ENCODE data around the gene GLI1.
"Not testable (repeated sequence)": the region's sequence is repeated elsewhere in the genome, so short reads cannot be mapped to it uniquely, and the experiment has no call there.

Gene GLI1

GRCh38 chr12:57459750-57460467 lies at the start of gene GLI1:
GLI1 (plus strand) TSS chr12:57459785; CDS start chr12:57463692, 3,907 bp downstream.
- no peak for DNase-seq

DNA sequence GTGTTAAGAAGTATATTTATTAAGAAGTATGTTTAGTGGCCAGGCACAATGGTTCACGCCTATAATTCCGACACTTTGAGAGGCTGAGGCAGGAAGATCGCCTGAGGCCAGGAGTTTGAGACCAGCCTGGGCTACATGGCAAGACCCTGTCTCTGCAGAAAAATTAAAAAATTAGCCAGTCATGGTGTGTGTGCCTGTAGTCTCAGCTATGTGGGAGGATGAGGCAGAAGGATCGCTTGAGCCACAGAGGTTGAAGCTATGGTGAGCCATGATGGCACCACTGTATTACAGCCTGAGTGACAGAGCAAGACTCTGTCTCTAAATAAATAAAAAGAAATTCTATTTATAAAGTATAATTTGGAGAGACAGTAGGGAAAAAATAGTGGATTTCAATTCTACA lies 49.1 kb upstream of the GLI1 start:
- no peak for DNase-seq

DNA sequence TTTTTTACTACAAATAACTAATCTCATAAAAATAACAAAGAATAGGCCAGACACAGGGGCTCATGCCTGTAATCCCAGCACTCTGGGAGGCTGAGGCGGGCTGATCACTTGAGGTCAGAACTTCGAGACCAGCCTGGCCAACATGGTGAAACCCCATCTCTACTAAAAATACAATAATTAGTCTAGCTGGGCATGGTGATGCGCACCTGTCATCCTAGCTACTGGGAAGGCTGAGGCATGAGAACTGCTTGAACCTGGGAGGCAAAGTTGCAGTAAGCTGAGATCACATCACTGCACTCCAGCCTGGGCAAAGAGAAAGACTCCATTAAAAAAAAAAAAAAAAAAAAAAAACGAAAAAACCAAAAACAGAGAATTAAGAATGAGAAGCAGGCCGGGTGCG lies 45.4 kb upstream of the GLI1 start:
- DNase-seq, result not testable (repeated sequence)

DNA sequence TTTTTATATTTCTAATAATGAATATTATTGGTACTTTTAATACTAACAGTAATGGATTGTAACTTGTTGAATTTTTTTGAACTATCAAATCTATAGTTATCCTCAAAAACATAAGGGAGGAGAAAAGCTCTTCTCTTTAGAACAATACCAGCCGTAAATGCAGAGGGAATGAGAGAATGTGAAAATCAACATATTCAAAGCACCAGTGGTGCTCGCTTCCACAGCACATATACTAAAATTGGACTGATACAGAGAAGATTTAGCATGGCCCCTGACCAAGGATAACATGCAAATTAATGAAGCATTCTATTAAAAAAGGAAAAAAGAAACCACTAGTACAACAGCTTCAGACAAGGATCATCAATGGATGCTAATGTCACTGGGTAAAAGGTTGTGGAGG lies 44.5 kb upstream of the GLI1 start:
- no peak for DNase-seq

- peak; percentile 32 for DNase-seq
Observed at GRCh38 chr12:57416039-57416996, 43.3 kb upstream of the GLI1 start.

- DNase-seq, result peak; percentile 13
Observed at GRCh38 chr12:57418255-57418654, 41.3 kb upstream of the GLI1 start.

DNA sequence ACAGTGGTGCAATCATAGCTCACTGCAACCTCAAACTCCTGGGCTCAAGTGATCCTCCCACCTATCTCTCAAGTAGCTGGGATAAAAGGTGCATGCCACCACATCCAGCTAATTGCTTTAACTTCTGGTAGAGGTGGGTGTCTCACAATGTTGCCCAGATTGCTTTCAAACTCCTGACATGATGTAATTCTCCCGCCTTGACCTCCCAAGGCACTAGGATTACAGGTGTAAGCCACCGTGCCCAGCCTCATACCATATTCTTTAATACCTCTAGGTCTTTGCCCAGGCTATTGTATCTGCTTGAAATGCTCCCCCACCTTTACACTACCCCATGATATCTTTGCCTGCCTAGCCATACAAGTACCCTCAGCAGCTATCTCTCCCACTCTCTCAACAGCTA lies 40.1 kb upstream of the GLI1 start:
- peak; percentile 8 for DNase-seq

DNA sequence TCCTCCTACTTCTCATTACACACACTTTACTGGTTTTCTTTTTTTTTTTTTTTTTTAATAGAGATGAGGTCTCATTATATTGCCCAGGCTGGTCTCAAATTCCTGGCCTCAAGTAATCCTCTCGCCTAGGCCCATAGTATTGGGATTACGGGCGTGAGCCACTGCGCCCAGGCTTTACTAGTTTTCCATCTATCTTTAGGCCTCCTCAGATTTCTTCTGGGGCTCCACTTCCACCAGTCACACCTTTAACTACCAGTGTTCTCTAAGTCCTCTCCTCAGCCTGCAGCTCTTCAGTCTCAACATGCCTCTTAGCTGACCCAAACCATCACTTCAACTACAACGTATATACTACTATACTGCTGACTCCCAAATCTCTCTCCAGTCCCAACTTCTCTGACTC lies 39.1 kb upstream of the GLI1 start:
- no peak for DNase-seq

- DNase-seq, result peak; percentile 30
Observed at GRCh38 chr12:57426948-57427347, 32.6 kb upstream of the GLI1 start.

DNA sequence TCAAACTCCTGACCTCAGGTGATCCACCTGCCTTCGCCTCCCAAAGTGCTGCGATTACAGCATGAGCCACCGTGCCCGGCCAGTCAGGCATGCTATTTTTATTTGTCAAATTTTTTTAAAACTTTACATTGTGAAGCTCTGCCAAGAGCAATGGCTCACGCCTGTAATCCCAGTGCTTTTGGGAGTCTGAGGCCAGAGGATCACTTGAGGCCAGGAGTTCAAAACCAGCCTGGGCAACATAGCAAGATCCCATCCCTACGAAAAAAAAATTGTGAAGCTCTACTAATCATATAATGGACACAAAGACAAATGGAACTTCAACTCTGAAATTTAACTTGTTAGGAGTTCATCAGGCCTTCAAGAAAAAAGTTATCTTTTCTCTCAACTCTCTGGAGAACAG lies 30.6 kb upstream of the GLI1 start:
- DNase-seq, result peak; percentile 46

DNA sequence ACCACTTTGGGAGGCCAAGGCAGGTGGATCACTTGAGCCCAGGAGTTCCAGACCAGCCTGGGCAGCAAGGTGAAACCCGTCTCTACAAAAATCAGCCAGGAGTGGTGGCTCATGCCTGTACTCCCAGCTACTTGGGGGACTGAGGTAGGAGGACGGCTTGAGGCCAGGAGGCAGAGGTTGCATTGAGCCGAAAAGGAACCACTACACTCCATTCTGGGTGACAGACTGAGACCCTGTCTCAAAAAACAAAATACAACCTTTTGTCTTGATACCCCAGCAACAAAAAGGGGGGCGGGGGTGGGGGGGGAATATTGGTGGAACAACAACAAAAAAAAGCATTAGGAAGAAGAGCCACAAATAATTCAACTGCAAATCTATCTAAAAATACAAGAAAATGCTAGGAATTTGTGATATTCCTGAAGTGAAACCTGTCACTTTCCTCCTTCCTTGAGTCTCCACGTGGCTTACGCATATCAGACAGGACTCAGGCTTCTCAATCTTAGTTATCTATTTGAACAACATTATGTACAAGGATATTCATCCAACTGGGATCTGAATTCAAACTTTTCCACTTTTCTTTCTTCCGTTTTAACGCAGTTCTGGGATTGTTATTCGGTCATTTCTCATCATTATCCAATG lies 30.0 kb upstream of the GLI1 start:
- DNase-seq, result peak; percentile 52

- no peak for DNase-seq
Observed at GRCh38 chr12:57430112-57430930, 29.3 kb upstream of the GLI1 start.

DNA sequence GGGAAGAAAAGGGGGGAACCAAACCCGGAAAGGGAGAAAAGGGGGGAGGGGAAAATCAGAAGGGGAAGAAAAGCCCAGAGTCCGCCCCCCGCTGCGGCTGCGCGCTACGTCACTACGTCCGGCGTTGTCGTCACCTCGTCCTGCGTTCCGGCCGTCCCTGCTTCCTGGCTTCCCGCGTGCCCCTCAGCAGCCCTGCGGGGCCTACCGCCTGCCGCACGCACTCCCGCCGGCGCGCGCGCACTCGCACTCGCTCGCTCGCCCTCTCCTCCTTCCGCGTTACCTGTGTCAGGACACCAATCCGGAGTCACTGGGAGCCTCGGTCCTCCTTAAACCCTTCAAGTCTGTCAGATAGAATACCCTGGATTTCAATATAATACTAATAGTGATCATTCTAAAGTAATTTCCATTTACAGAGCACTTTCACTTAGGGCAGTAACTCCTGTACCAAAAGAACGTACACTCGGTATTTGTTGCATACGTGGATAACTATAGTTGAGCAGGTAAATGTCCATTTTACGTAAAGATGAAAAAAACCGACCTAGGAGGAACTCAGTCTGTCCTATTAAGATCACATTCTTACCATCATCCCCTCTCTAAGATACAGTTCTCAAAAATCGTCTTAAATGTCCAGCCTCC lies 28.5 kb upstream of the GLI1 start, which contains the start of gene R3HDM2:
TSS of gene R3HDM2 (minus strand) at position 113 of the 636 bp plus-strand sequence. CDS start 120,615 bp downstream, outside the sequence.
- peak; percentile 98 for DNase-seq

- no peak for DNase-seq
Observed at GRCh38 chr12:57431654-57432188, 27.9 kb upstream of the GLI1 start.

- peak; percentile 13 for DNase-seq
Observed at GRCh38 chr12:57433370-57433769, 26.2 kb upstream of the GLI1 start.

DNA sequence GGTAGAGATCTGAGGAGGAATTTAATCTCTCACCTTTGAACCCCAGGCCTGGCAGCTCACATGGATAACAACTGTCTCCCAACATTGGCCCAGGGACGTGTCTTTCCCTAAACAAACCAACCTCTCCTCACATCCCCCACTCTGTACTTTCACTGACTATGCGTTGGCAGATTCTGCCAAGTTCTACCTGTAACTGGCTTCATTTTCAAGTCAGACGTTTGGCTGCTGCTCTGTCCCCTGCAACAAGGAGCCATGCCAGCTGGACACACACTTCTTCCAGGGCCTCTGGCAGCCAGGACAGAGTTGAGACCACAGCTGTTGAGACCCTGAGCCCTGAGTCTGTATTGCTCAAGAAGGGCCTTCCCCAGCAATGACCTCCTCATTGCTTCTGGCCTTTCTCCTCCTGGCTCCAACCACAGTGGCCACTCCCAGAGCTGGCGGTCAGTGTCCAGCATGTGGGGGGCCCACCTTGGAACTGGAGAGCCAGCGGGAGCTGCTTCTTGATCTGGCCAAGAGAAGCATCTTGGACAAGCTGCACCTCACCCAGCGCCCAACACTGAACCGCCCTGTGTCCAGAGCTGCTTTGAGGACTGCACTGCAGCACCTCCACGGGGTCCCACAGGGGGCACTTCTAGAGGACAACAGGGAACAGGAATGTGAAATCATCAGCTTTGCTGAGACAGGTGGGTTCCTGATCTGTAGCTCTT lies 24.9 kb upstream of the GLI1 start, which contains the start of gene INHBC:
TSS of gene INHBC (plus strand) at position 268 of the 707 bp plus-strand sequence. CDS start at position 371, 103 bp downstream.
- DNase-seq, result no peak

GRCh38 chr12:57435293-57435692 lies 24.3 kb upstream of the GLI1 start:
- no peak for DNase-seq

DNA sequence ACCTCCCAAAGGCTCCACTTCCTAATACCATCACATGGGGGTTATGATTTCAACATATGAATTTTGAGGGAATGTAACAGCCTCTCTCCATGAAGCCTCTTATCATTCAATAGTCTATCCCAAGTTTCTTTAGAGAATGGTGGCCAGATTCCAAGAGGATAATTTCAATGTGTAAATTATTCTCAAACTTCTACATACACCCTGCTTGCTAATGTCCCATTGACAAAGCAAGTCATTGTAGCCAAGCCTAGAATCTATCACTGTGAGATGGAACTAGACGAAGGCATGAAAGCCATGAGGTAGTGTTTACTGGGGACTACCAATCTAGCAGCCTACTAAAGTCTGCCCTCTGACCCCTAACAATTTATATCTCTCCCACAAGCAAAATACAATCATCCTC lies 21.2 kb upstream of the GLI1 start:
- DNase-seq, result no peak

DNA sequence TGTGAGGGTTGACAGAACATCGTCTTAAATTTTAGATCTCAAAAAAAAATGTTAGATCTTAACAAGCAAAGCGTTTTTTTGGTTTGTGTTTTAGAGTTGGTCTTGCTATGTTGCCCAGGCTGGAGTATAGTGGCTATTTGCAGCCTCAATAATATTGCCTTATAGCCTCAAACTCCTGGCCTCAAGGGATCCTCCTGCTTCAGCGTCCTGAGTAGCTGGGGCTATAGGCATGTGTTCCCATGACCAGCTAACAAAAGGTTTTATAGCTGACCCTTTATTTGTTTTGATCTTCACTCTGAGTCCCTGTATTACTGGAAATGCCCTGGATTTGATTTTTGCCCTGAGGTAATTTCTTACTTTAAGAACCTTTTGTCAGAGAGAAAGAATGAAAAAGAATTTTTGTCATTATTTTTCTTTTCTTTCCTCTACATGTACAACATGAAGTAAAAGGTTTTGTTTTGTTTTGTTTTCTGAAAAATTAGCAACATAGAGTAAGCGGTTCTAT lies 19.8 kb upstream of the GLI1 start:
- no peak for DNase-seq

GRCh38 chr12:57441393-57441792 lies 18.2 kb upstream of the GLI1 start:
- not testable (repeated sequence) for DNase-seq

Measured in activated CD8-positive, alpha-beta memory T cell treated with anti-CD3 and anti-CD28 coated beads, Interleukin-2, amount 50 U/mL, for 48 hours (primary cell).